ENCODE results near the gene SSRP1. TPM values are rescaled to one million over a fixed set of nuclear protein-coding genes. Genes with fewer than 3 reads are reported as not detected.
"Not testable (repeated sequence)": the region's sequence is repeated elsewhere in the genome, so short reads cannot be mapped to it uniquely, and the experiment has no call there.

Gene SSRP1
- total RNA-seq, 4 donors from 2014 or later: 76.6 to 155 (median 137) TPM

DNA sequence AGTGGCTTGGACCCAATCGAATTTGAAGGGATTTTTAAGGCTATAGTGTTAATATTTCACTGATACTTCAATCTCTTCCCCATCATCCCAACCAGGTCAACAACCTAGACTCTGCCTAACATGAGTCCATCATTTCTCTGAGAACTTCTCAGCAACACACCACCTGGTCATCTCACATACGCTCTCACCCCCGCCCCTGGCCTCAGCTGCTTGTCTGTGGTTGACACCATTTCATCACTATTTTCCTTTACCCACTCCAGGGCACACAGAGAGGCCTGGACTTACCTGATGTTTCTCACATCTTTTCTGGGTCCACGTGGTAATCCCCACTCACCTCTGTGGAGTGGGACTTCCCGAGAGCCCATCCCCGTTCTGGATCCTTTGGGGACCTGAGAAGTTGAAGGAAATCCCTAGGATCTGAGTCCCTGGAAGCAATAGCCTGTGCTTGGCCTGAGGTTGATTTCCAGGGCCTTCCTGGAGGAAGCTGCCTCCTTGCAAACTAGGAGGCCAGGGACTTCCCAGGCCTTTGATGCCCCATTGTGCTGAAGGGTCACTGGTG, 5.6 kb upstream of the SSRP1 start:
- no peak for ATAC-seq
- no peaks in the 10 kb centered on the region for H3K36me3 ChIP-seq
- TF ChIP-seq POLR2A (IDR thresholded peaks at IDR 0.05): no peak
- no peak for TF ChIP-seq CTCF (IDR thresholded peaks at IDR 0.05 in 4 of 5, conservative IDR thresholded peaks at IDR 0.05 in 1 of 5)
- in situ Hi-C loops (cut with MboI; ENCODE audit: low sequenced_read_pairs in 4 of 4) (loop anchor here (10.0 to 25.0 kb wide), 6 partner anchors 104 to 421 kb away; partner anchors contain the start of genes YPEL4 (in 3 of the 4), APLNR (in 1 of the 4), BTBD18 (in 1 of the 4) and CTNND1 (in 1 of the 4)), intact Hi-C loops (cut with DNase I; ENCODE audit: low total_unique reads) (loop anchor here (10.0 kb wide), 1 partner anchor 497 kb away; no protein-coding TSS in a partner anchor)
- H3K27me3 ChIP-seq: no peaks in the 10 kb centered on the region
- no peak overlapping the region for H3K27ac ChIP-seq
- no peak overlapping the region for H3K4me3 ChIP-seq
- H3K9me3 ChIP-seq: no peaks in the 10 kb centered on the region
- peaks cover 3% of the 10 kb centered on the region in 2 donors for H3K4me1 ChIP-seq
- DNase-seq: no peak

DNA sequence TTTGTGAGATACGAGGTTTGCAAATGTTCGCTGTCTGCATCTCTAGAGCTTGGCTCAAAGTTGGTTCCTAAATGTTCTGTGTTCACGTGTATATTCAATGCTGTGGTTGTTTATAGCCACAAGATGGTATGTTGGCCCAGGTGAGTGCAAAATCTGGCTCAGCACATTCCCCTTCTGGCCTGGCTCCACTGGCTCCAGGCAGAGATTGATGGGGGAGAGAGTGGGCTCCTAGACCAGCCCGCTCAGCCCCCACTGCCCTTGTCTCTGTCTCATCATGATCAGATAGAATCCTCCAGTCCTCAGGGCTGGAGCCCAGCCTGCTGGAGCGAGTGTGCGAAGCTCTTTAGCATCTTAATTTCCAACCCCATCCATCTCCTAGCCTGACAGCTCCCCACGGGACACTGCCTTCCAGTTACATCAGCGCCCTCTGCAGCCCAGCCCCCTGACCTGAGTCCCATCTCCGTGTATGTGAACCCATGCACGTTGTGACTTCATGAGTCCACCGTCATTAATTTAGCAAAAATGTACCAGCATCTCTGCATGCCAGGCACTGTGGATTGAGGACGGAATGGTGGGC, 4.4 kb upstream of the SSRP1 start:
- intact Hi-C loops (cut with DNase I; ENCODE audit: low total_unique reads): loop anchor here (10.0 kb wide), 1 partner anchor 495 kb away; no protein-coding TSS in a partner anchor

DNA sequence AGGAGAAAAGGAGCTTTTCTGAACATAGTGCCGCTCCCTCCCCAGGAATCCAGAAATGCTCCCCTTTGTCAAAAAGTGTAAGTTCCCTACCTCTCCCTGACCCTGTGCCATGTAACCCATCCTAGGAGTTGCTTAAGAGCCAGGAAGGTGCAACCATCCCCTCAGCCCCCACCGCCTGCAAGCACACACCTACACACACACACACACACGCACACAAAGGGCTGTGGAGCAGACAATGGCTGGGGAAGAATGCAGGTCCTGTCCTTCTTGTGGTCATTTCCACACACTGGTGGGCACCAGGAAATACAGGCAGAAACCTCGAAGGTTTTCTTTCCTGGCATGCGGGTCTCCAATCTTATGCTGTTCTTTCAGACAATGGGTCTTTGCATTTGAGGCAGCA, 3.6 kb upstream of the SSRP1 start:
- H3K27me3 ChIP-seq: no peaks in the 10 kb centered on the region
- H3K4me3 ChIP-seq: no peak overlapping the region
- TF ChIP-seq CTCF (IDR thresholded peaks at IDR 0.05 in 4 of 5, conservative IDR thresholded peaks at IDR 0.05 in 1 of 5): no peak
- TF ChIP-seq POLR2A (IDR thresholded peaks at IDR 0.05): no peak
- no peaks in the 10 kb centered on the region for H3K36me3 ChIP-seq
- DNase-seq: no peak
- H3K9me3 ChIP-seq: no peaks in the 10 kb centered on the region
- in situ Hi-C loops (cut with MboI; ENCODE audit: low sequenced_read_pairs in 4 of 4): loop anchor here in 3 of 4 donors (25.0 kb wide), 4 partner anchors 102 to 423 kb away; partner anchors contain the start of genes APLNR (in 1 of the 3), BTBD18 (in 1 of the 3), CTNND1 (in 1 of the 3) and YPEL4 (in 1 of the 3)
- no peak overlapping the region for H3K27ac ChIP-seq
- H3K4me1 ChIP-seq: peaks cover 11 to 14% of the 10 kb centered on the region in 2 donors
- ATAC-seq: no peak
- intact Hi-C loops (cut with DNase I; ENCODE audit: low total_unique reads): no loop called here

More for the DNA sequence above, 4.4 kb upstream of the SSRP1 start:
- Histone ChIP-seq H3K9me3 (no peaks in the 10 kb centered on the region), H3K27me3 (no peaks in the 10 kb centered on the region), H3K36me3 (no peaks in the 10 kb centered on the region), H3K27ac (no peak overlapping the region), H3K4me1 (peaks cover 6 to 8% of the 10 kb centered on the region in 2 donors), H3K4me3 (no peak overlapping the region)
- TF ChIP-seq CTCF (IDR thresholded peaks at IDR 0.05 in 4 of 5, conservative IDR thresholded peaks at IDR 0.05 in 1 of 5) (no peak), POLR2A (IDR thresholded peaks at IDR 0.05) (no peak)
- in situ Hi-C loops (cut with MboI; ENCODE audit: low sequenced_read_pairs in 4 of 4): loop anchor here (10.0 to 25.0 kb wide), 6 partner anchors 103 to 422 kb away; partner anchors contain the start of genes YPEL4 (in 3 of the 4), APLNR (in 1 of the 4), BTBD18 (in 1 of the 4) and CTNND1 (in 1 of the 4)
- ATAC-seq: peak in 1 of 2 donors; percentile 14
- DNase-seq: no peak

DNA sequence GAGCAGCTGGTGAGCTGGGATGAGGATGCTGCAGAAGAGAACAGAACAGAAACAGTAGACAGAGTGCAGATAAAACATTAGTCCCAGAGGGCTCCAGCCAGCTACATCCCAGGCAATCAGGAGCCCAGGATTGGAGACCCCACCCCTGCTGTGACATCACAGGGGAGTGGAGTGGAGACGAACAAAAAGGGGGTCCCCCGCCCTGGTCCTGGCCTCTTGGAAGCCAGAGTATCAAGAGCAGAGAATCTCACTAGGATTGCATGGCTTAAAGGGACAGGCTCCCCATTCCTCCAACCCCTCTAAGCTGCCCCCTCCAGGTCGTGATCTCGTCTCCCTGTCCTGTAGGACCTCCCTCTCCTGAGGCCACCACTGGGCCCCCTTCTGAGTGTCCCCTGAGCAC, 2.5 kb upstream of the SSRP1 start, which contains the start of gene P2RX3:
Gene P2RX3, plus strand, starts transcription at position 211 of the 400 bp plus-strand sequence. CDS start 199 bp downstream, outside the sequence.
- Histone ChIP-seq H3K4me3 (no peak within 1 kb of the TSS), H3K27me3 (no peaks in the 10 kb centered on the region), H3K36me3 (peaks cover 0 to 3% of the 10 kb centered on the region in 2 donors), H3K4me1 (peaks cover 16 to 18% of the 10 kb centered on the region in 2 donors), H3K27ac (no peak within 1 kb of the TSS), H3K9me3 (no peaks in the 10 kb centered on the region)
- no peak for TF ChIP-seq CTCF (IDR thresholded peaks at IDR 0.05 in 4 of 5, conservative IDR thresholded peaks at IDR 0.05 in 1 of 5)
- TF ChIP-seq POLR2A (IDR thresholded peaks at IDR 0.05): no peak
- intact Hi-C loops (cut with DNase I; ENCODE audit: low total_unique reads) (no loop called here), in situ Hi-C loops (cut with MboI; ENCODE audit: low sequenced_read_pairs in 4 of 4) (loop anchor here in 3 of 4 donors (25.0 kb wide), 4 partner anchors 101 to 424 kb away; partner anchors contain the start of genes APLNR (in 1 of the 3), BTBD18 (in 1 of the 3), CTNND1 (in 1 of the 3) and YPEL4 (in 1 of the 3))
- no peak for ATAC-seq
- no peak for DNase-seq

DNA sequence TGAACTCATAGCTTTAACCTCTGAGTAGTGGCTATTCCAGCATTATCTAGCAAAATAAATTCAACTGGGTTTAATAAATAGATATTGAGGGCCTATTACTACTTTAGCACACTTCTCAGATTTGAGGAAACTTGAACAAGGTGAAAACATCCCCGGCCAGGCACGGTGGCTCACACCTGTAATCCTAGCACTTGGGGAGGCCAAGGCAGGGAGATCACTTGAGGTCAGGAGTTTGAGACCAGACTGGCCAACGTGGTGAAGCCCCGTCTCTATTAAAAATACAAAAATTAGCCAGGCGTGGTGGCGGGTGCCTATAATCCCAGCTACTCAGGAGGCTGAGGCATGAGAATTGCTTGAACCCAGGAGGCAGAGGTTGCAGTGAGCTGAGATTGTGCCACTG, 1.2 kb upstream of the SSRP1 start:
- intact Hi-C loops (cut with DNase I; ENCODE audit: low total_unique reads); ATAC-seq; H3K9me3 ChIP-seq; H3K4me3 ChIP-seq; H3K27me3 ChIP-seq; DNase-seq: not testable (repeated sequence)
- Histone ChIP-seq H3K27ac (peak overlapping the region in 1 of 4 donors; percentile 96), H3K4me1 (peaks cover 16 to 18% of the 10 kb centered on the region in 2 donors), H3K36me3 (peaks cover 0 to 16% of the 10 kb centered on the region in 2 donors)
- in situ Hi-C loops (cut with MboI; ENCODE audit: low sequenced_read_pairs in 4 of 4): loop anchor here in 3 of 4 donors (25.0 kb wide), 4 partner anchors 100 to 425 kb away; partner anchors contain the start of genes APLNR (in 1 of the 3), BTBD18 (in 1 of the 3), CTNND1 (in 1 of the 3) and YPEL4 (in 1 of the 3)

All from gastrocnemius medialis (tissue), 4 donors.